ENCODE data around the gene ADD1. TPM values are rescaled to one million over a fixed set of nuclear protein-coding genes. Genes with fewer than 3 reads are reported as not detected.
"Not testable (repeated sequence)": the region's sequence is repeated elsewhere in the genome, so short reads cannot be mapped to it uniquely, and the experiment has no call there.

Gene ADD1
- total and polyA plus RNA-seq, 4 donors, result 127 to 400 (median 268) TPM

DNA sequence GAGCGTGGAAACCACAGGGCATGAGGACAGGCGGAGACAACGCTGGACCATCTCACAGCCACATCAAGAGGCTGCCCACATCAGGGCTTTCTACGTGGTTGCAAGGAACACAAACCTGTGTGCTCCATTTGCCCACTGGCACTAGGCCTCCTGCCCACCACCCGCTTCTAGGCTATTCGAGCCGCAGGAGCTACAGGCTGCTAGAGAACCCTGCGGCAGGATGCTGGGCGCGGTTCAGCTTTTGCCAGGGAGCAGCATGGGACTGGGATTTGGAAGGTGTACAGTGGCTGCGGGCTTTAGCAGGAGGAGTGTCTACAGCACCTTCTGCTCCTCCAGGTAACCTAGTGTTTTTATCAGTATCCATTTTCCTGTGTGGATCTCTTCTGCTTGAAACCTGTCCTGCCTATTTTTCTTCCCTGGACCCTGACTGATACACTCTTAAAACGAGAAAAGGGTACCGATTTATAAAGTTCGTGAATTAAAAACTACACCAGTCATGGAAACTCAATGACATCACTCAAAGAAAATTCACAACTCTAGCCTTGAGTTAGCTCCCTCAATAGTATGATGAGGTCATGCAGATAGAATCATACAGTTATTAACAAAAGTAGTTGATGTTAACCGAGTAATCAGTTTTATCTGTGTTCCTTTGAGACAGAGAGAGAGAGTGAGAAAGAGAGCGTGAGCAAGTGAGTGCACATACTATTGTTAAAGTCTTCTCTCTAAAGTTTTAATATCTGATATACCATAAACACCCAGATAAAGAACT, 106.8 kb downstream of the ADD1 start:
- no peak overlapping the region for H3K27ac ChIP-seq (ENCODE audit: low read depth in 1 of 2, low read length in 1 of 2)

DNA sequence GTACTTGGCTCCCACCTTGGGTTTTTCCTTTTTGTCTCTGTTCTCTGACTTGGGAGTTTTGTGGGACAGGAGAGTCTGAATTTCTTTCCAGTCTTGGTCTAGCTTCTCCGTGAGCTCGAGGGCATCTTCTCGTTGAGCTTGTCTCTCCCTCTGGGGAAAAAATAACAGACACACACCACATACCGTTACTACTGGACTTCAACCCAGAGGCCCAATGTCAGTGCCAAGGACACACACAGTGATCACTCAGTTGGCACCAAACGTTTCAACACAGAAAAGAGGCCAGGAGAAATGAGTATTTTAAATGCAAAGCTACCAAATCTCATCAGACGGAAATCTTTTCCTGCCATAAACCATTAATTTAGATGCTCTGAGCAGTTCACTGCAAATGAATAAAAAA, 109.9 kb downstream of the ADD1 start:
- H3K9ac ChIP-seq (ENCODE audit: insufficient read depth in 1 of 2, low read length in 2 of 2), result no peak overlapping the region
- H3K4me1 ChIP-seq (ENCODE audit: control insufficient read depth in 5 of 5, insufficient read depth in 5 of 5, low read length in 5 of 5), result no peaks in the 10 kb centered on the region
- no peaks in the 10 kb centered on the region for H3K27me3 ChIP-seq (ENCODE audit: control insufficient read depth in 3 of 3, insufficient read depth in 3 of 3, low read length in 2 of 3)
- no peak overlapping the region for H3K4me3 ChIP-seq
- DNase-seq (no peak), ATAC-seq (ENCODE audit: insufficient read depth, low FRiP score) (no peak)
- no peaks in the 10 kb centered on the region for H3K9me3 ChIP-seq (ENCODE audit: control insufficient read depth in 4 of 4, insufficient read depth in 3 of 4, low read length in 3 of 4)
- peaks cover 33 to 64% (median 39%) of the 10 kb centered on the region in 4 donors for H3K36me3 ChIP-seq (ENCODE audit: control insufficient read depth in 4 of 4, insufficient read depth in 4 of 4, low read length in 4 of 4)
- no peak overlapping the region for H3K27ac ChIP-seq (ENCODE audit: low read depth in 1 of 2, low read length in 1 of 2)
- TF ChIP-seq, protein P1, sequence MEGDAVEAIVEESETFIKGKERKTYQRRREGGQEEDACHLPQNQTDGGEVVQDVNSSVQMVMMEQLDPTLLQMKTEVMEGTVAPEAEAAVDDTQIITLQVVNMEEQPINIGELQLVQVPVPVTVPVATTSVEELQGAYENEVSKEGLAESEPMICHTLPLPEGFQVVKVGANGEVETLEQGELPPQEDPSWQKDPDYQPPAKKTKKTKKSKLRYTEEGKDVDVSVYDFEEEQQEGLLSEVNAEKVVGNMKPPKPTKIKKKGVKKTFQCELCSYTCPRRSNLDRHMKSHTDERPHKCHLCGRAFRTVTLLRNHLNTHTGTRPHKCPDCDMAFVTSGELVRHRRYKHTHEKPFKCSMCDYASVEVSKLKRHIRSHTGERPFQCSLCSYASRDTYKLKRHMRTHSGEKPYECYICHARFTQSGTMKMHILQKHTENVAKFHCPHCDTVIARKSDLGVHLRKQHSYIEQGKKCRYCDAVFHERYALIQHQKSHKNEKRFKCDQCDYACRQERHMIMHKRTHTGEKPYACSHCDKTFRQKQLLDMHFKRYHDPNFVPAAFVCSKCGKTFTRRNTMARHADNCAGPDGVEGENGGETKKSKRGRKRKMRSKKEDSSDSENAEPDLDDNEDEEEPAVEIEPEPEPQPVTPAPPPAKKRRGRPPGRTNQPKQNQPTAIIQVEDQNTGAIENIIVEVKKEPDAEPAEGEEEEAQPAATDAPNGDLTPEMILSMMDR (IDR thresholded peaks at IDR 0.05; ENCODE audit: control extremely low read depth, extremely low read depth), result no peak
- 90 to 94% methylated on average over 6 of the region's 6 CpGs for WGBS, 2 donors

More for the DNA sequence above, 106.8 kb downstream of the ADD1 start:
- Histone ChIP-seq H3K36me3 (ENCODE audit: control insufficient read depth in 4 of 4, insufficient read depth in 4 of 4, low read length in 4 of 4) (peaks cover 32 to 69% (median 44%) of the 10 kb centered on the region in 4 donors), H3K9me3 (ENCODE audit: control insufficient read depth in 4 of 4, insufficient read depth in 3 of 4, low read length in 3 of 4) (no peaks in the 10 kb centered on the region), H3K9ac (ENCODE audit: insufficient read depth in 1 of 2, low read length in 2 of 2) (no peak overlapping the region), H3K27me3 (ENCODE audit: control insufficient read depth in 3 of 3, insufficient read depth in 3 of 3, low read length in 2 of 3) (no peaks in the 10 kb centered on the region), H3K4me1 (ENCODE audit: control insufficient read depth in 5 of 5, insufficient read depth in 5 of 5, low read length in 5 of 5) (no peaks in the 10 kb centered on the region), H3K4me3 (no peak overlapping the region)
- no peak for ATAC-seq (ENCODE audit: insufficient read depth, low FRiP score)
- 95 to 97% methylated on average over 16 of the region's 16 CpGs for WGBS, 2 donors
- DNase-seq, result peak in 1 of 3 donors; percentile 3
- TF ChIP-seq, protein P1 (IDR thresholded peaks at IDR 0.05; ENCODE audit: control extremely low read depth, extremely low read depth), result no peak

DNA sequence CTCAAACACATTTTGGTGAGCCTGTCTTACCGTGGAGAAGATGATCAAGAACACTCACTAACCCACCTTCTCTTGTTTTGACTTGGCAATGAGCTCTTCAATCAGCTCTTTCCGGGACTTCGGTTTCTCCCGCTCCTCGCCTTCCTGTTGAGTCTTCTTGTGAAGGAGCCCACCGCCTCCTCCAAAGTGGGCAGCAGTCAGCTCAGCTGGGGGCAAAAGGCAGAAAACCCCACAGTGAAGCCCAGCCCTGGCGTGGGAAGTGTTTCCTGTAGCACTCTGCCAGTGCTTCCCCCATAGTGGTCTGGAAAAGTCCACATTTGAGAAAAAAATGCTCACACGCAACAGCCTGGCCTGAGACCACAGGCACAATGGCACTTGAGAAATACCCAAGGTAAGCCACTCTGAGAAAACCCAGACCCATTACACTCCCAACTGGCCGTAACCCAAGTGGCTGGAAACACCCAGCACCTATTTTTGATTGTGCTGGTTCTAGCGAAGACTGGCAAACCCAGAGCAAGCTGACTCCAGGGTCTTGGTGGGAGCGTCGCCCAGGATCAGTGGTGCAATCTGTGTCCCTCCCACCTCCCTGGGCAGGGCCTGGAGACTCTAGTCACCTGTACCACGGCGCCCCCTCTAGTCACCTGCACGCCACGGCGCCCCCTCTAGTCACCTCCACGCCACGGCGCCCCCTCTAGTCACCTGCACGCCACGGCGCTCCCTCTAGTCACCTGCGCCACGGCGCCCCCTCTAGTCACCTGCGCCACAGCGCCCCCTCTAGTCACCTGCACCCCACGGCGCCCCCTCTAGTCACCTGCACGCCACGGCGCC, 110.9 kb downstream of the ADD1 start:
- H3K4me3 ChIP-seq, result no peak overlapping the region
- TF ChIP-seq, protein P1 (IDR thresholded peaks at IDR 0.05; ENCODE audit: control extremely low read depth, extremely low read depth), result no peak
- no peak for ATAC-seq (ENCODE audit: insufficient read depth, low FRiP score)
- peak overlapping the region in 1 of 2 donors; percentile 16 for H3K27ac ChIP-seq (ENCODE audit: low read depth in 1 of 2, low read length in 1 of 2)
- no peaks in the 10 kb centered on the region for H3K9me3 ChIP-seq (ENCODE audit: control insufficient read depth in 4 of 4, insufficient read depth in 3 of 4, low read length in 3 of 4)
- 81 to 84% methylated on average over 33 of the region's 33 CpGs for WGBS, 2 donors
- peaks cover 31 to 56% (median 39%) of the 10 kb centered on the region in 4 donors for H3K36me3 ChIP-seq (ENCODE audit: control insufficient read depth in 4 of 4, insufficient read depth in 4 of 4, low read length in 4 of 4)
- H3K27me3 ChIP-seq (ENCODE audit: control insufficient read depth in 3 of 3, insufficient read depth in 3 of 3, low read length in 2 of 3), result no peaks in the 10 kb centered on the region
- no peak overlapping the region for H3K9ac ChIP-seq (ENCODE audit: insufficient read depth in 1 of 2, low read length in 2 of 2)
- no peaks in the 10 kb centered on the region for H3K4me1 ChIP-seq (ENCODE audit: control insufficient read depth in 5 of 5, insufficient read depth in 5 of 5, low read length in 5 of 5)
- DNase-seq, result no peak

DNA sequence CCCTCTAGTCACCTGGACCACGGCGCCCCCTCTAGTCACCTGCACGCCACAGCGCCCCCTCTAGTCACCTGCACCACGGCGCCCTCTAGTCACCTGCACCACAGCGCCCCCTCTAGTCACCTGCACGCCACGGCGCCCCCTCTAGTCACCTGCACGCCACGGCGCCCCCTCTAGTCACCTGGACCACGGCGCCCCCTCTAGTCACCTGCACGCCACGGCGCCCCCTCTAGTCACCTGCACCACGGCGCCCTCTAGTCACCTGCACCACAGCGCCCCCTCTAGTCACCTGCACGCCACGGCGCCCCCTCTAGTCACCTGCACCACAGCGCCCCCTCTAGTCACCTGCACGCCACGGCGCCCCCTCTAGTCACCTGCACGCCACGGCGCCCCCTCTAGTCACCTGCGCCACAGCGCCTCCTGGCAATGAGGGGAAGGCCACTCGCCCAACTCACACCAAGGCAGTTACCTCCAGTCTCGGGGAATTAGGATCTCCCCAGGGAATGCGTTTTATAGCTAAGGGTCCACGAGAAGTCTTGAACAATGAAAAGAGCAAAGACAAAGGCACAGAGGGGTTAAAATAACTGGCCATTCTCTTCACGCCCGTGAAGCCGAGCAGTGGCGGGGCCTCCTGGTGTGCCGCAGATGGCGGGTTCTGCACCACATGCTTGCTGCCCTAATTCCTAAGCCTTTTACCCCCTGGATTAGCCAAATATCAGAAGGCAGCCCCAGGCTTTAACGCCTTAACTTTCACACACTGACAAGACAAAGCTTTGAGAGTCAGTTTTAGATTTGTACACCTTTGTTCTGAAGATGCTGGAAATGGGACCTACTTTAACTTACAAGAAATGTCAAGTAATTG, 111.8 kb downstream of the ADD1 start:
- peaks cover 23 to 48% (median 32%) of the 10 kb centered on the region in 4 donors for H3K36me3 ChIP-seq (ENCODE audit: control insufficient read depth in 4 of 4, insufficient read depth in 4 of 4, low read length in 4 of 4)

More for the DNA sequence above, 111.8 kb downstream of the ADD1 start:
- not testable (repeated sequence) for DNase-seq; H3K9ac ChIP-seq (ENCODE audit: insufficient read depth in 1 of 2, low read length in 2 of 2); H3K4me3 ChIP-seq; ATAC-seq (ENCODE audit: insufficient read depth, low FRiP score); H3K9me3 ChIP-seq (ENCODE audit: control insufficient read depth in 4 of 4, insufficient read depth in 3 of 4, low read length in 3 of 4); H3K4me1 ChIP-seq (ENCODE audit: control insufficient read depth in 5 of 5, insufficient read depth in 5 of 5, low read length in 5 of 5); H3K27me3 ChIP-seq (ENCODE audit: control insufficient read depth in 3 of 3, insufficient read depth in 3 of 3, low read length in 2 of 3); H3K27ac ChIP-seq (ENCODE audit: low read depth in 1 of 2, low read length in 1 of 2)
- WGBS, 2 donors, result 96 to 97% methylated on average over 35 to 44 of the region's 44 CpGs
